ENCODE results near the gene MRPL37. TPM values are rescaled to one million over a fixed set of nuclear protein-coding genes. Genes with fewer than 3 reads are reported as not detected.
"Not testable (repeated sequence)": the region's sequence is repeated elsewhere in the genome, so short reads cannot be mapped to it uniquely, and the experiment has no call there.

MRPL37 gene
- 10 to 100 TPM; 59.6 to 78.0 TPM for total RNA-seq
- long read RNA-seq, transcript MRPL37-202 (7 exons, 1,483 nt), result major isoform, 44 of 61 reads
- long read RNA-seq, partial matches to known transcripts, result 16 of 61 reads
- long read RNA-seq, other reads (novel, unspliced or antisense), result 1 of 61 reads

- ATAC-seq (peak; percentile 98), DNase-seq (peak; percentile 93 to 94)
- intact Hi-C loops (cut with DNase I, micrococcal nuclease), result no loop called here
Measured at GRCh38 chr1:54199765-54200518, at the start of gene MRPL37, which contains the start of gene CYB5RL. Gene MRPL37 (plus strand): TSS chr1:54200167. CDS start chr1:54200244, 77 bp downstream. Gene CYB5RL (minus strand): TSS chr1:54200030. CDS start chr1:54195616, 4,414 bp downstream.

- ATAC-seq, result no peak
- intact Hi-C loops (cut with DNase I, micrococcal nuclease), result no loop called here
- DNase-seq, result no peak
Measured at GRCh38 chr1:54151013-54151412, 49.0 kb upstream of the MRPL37 start.

- no peak for DNase-seq
- ATAC-seq, result no peak
- intact Hi-C loops (cut with DNase I, micrococcal nuclease), result no loop called here
Measured at GRCh38 chr1:54152696-54153095, 47.3 kb upstream of the MRPL37 start, which contains the start of gene CDCP2. Gene CDCP2 (minus strand): TSS chr1:54153000. CDS start chr1:54152922, 78 bp downstream.

- peak; percentile 86 for ATAC-seq
- intact Hi-C loops (cut with DNase I, micrococcal nuclease), result no loop called here
- peak; percentile 43 to 57 for DNase-seq
Measured at GRCh38 chr1:54153535-54154439, 46.2 kb upstream of the MRPL37 start.

GRCh38 chr1:54156201-54156600 lies 43.8 kb upstream of the MRPL37 start:
- no peak for ATAC-seq
- intact Hi-C loops (cut with DNase I, micrococcal nuclease), result no loop called here
- no peak for DNase-seq

GRCh38 chr1:54156986-54157385 lies 43.0 kb upstream of the MRPL37 start:
- DNase-seq (no peak), ATAC-seq (no peak)
- intact Hi-C loops (cut with DNase I, micrococcal nuclease), result no loop called here

- no peak for ATAC-seq
Measured at GRCh38 chr1:54157401-54157800, 42.6 kb upstream of the MRPL37 start.

GRCh38 chr1:54158071-54158470 lies 41.9 kb upstream of the MRPL37 start:
- peak; percentile 67 for ATAC-seq
- peak; percentile 28 to 45 for DNase-seq
- intact Hi-C loops (cut with DNase I, micrococcal nuclease), result no loop called here

More at GRCh38 chr1:54157401-54157800, 42.6 kb upstream of the MRPL37 start:
- intact Hi-C loops (cut with DNase I, micrococcal nuclease), result no loop called here
- DNase-seq, result no peak

- ATAC-seq, result no peak
- DNase-seq, result no peak
- intact Hi-C loops (cut with DNase I, micrococcal nuclease), result no loop called here
Measured at GRCh38 chr1:54159733-54160316, 40.1 kb upstream of the MRPL37 start.

- no peak for ATAC-seq
- DNase-seq, result no peak
- intact Hi-C loops (cut with DNase I, micrococcal nuclease), result no loop called here
Measured at GRCh38 chr1:54160351-54160750, 39.6 kb upstream of the MRPL37 start.

GRCh38 chr1:54161495-54162168 lies 38.3 kb upstream of the MRPL37 start:
- peak; percentile 32 for ATAC-seq
- intact Hi-C loops (cut with DNase I, micrococcal nuclease), result no loop called here
- DNase-seq, result peak in 1 of 2 donors; percentile 22

- DNase-seq (peak; percentile 63 to 67), ATAC-seq (peak; percentile 82)
- intact Hi-C loops (cut with DNase I, micrococcal nuclease), result no loop called here
Measured at GRCh38 chr1:54163051-54163450, 36.9 kb upstream of the MRPL37 start.

- DNase-seq, result peak; percentile 21 to 57
- intact Hi-C loops (cut with DNase I, micrococcal nuclease), result no loop called here
- ATAC-seq, result peak; percentile 81
Measured at GRCh38 chr1:54163573-54163972, 36.4 kb upstream of the MRPL37 start.

GRCh38 chr1:54165146-54165545 lies 34.8 kb upstream of the MRPL37 start:
- intact Hi-C loops (cut with DNase I, micrococcal nuclease), result no loop called here
- no peak for DNase-seq
- no peak for ATAC-seq

GRCh38 chr1:54166357-54166756 lies 33.6 kb upstream of the MRPL37 start:
- not testable (repeated sequence) for ATAC-seq

GRCh38 chr1:54167422-54168139 lies 32.4 kb upstream of the MRPL37 start:
- ATAC-seq (no peak), DNase-seq (no peak)
- intact Hi-C loops (cut with DNase I, micrococcal nuclease), result no loop called here

More at GRCh38 chr1:54166357-54166756, 33.6 kb upstream of the MRPL37 start:
- intact Hi-C loops (cut with DNase I, micrococcal nuclease); DNase-seq: not testable (repeated sequence)

GRCh38 chr1:54168206-54168965 lies 31.6 kb upstream of the MRPL37 start:
- no peak for ATAC-seq
- DNase-seq, result no peak
- intact Hi-C loops (cut with DNase I, micrococcal nuclease), result no loop called here
